B cell (primary cell): ENCODE results near the gene TOX2. TPM values are rescaled to one million over a fixed set of nuclear protein-coding genes. Genes with fewer than 3 reads are reported as not detected.

Experiments used
- ATAC-seq: fragments of 200-7000 bp; cut with Tn5 transposase; one replicate; pipeline ENCODE4 v1.10.0; 2021; ENCODE audit warnings: low read depth, mild to moderate bottlenecking, moderate number of reproducible peaks, moderate library complexity
- CTCF ChIA-PET: fragments of 350-600 bp; sonication (Branson Sonifier 250); formaldehyde crosslinking; loops from one replicate; lab custom pipeline; 2021; ENCODE audit warnings: antibody characterized with exemption, inconsistent platforms; lab: Charles Lee
- POLR2A ChIA-PET: fragments of 350-600 bp; sonication (Branson Sonifier 250); formaldehyde crosslinking; loops from one replicate; lab custom pipeline; 2021; ENCODE audit warnings: antibody characterized with exemption; lab: Charles Lee
- DNase-seq: peaks from one replicate; pipeline ENCODE4 v3.0.0; 2013
- H2AFZ ChIP-seq: 2 replicates; pipeline ENCODE4 v1.6.1; 2012; ENCODE audit warnings: mild to moderate bottlenecking, low read depth, low read length; ENCODE audit not compliant: insufficient read depth, poor library complexity, severe bottlenecking
- H3K27ac ChIP-seq, 2 donors: 1 replicate in 1 of 2; 2 replicates in 1 of 2; pipeline ENCODE4 v1.5.1; 2012 to 2013; ENCODE audit warnings: low read length in 2 of 2, mild to moderate bottlenecking in 2 of 2, moderate library complexity in 1 of 2
- H3K27me3 ChIP-seq, 4 experiments: fragments of 200-600 bp in 1 of 4; sonication (generic) in 1 of 4; replicated peaks in 1 of 4; 1 replicate in 2 of 4; 2 replicates in 2 of 4; pipeline versions ENCODE4 v1.6.1 to v1.7.0; 2013 to 2016; ENCODE audit warnings: low read length in 3 of 4, mild to moderate bottlenecking in 2 of 4, mixed read lengths in 1 of 4, moderate library complexity in 1 of 4; ENCODE audit not compliant: insufficient read depth in 4 of 4, control insufficient read depth in 3 of 4; ENCODE audit errors: control extremely low read depth in 1 of 4
- H3K36me3 ChIP-seq, 2 experiments: replicated peaks in 1 of 2; 1 replicate in 1 of 2; 2 replicates in 1 of 2; pipeline versions ENCODE4 v1.6.1 to v1.7.1; 2013; ENCODE audit warnings: low read length in 1 of 2; ENCODE audit not compliant: insufficient read depth in 2 of 2, control insufficient read depth in 1 of 2; ENCODE audit errors: control extremely low read depth in 1 of 2, extremely low read depth in 1 of 2
- H3K4me1 ChIP-seq, 2 donors: fragments of 200-600 bp in 1 of 2; sonication (generic) in 1 of 2; 1 replicate in 1 of 2; 2 replicates in 1 of 2; pipeline versions ENCODE4 v1.5.1 to v1.6.1; 2013 to 2017; ENCODE audit warnings: low read length in 2 of 2; ENCODE audit not compliant: control insufficient read depth in 2 of 2, insufficient read depth in 2 of 2
- H3K4me2 ChIP-seq: replicated peaks from 2 replicates; pipeline ENCODE3; 2012; ENCODE audit warnings: mild to moderate bottlenecking, low read depth, low read length; ENCODE audit not compliant: poor library complexity, severe bottlenecking
- H3K4me3 ChIP-seq, 5 experiments: fragments of 200-600 bp in 1 of 5; sonication (generic) in 1 of 5; 1 replicate in 3 of 5; 2 replicates in 2 of 5; pipeline versions ENCODE4 v1.5.1 to v1.7.0; 2011 to 2016; ENCODE audit warnings: low read length in 4 of 5, mild to moderate bottlenecking in 4 of 5, low read depth in 2 of 5, control low read depth in 1 of 5, moderate library complexity in 1 of 5; ENCODE audit not compliant: insufficient read depth in 1 of 5; ENCODE audit errors: control extremely low read depth in 1 of 5, extremely low read depth in 1 of 5
- H3K79me2 ChIP-seq: fragments of 200-600 bp; sonication (generic); one replicate; pipeline ENCODE4 v1.6.0; 2016; ENCODE audit warnings: low read length; ENCODE audit not compliant: control insufficient read depth, insufficient read depth
- H3K9ac ChIP-seq: fragments of 200-600 bp; sonication (generic); 2 replicates; pipeline ENCODE4 v1.6.1; 2017; ENCODE audit warnings: mild to moderate bottlenecking, low read length, moderate library complexity
- H3K9me3 ChIP-seq, 3 donors: one replicate each; pipeline versions ENCODE4 v1.6.1 to v1.7.1; 2013; ENCODE audit warnings: low read length in 2 of 3; ENCODE audit not compliant: control insufficient read depth in 2 of 3, insufficient read depth in 1 of 3; ENCODE audit errors: control extremely low read depth in 1 of 3
- H4K20me1 ChIP-seq: 2 replicates; pipeline ENCODE4 v1.6.0; 2012; ENCODE audit warnings: mild to moderate bottlenecking, low read length; ENCODE audit not compliant: insufficient read depth, control insufficient read depth, poor library complexity, severe bottlenecking
- H3K27ac Mint-ChIP-seq: one replicate; pipeline ENCODE4 v1.8.0; 2021; ENCODE audit warnings: mixed read lengths
- H3K27me3 Mint-ChIP-seq: one replicate; pipeline ENCODE4 v1.8.0; 2021; ENCODE audit warnings: mixed read lengths
- H3K4me1 Mint-ChIP-seq: one replicate; pipeline ENCODE4 v1.8.0; 2021; ENCODE audit warnings: mixed read lengths
- H3K4me3 Mint-ChIP-seq: one replicate; pipeline ENCODE4 v1.8.0; 2021; ENCODE audit warnings: mixed read lengths
- H3K9me3 Mint-ChIP-seq: one replicate; pipeline ENCODE4 v1.8.0; 2022; ENCODE audit warnings: mixed read lengths; ENCODE audit not compliant: insufficient read depth
- EZH2 ChIP-seq: IDR thresholded peaks from 2 replicates; pipeline ENCODE4 v1.6.1; 2012; ENCODE audit warnings: borderline replicate concordance, low read depth, mild to moderate bottlenecking, moderate library complexity, low read length; ENCODE audit not compliant: insufficient read depth, poor library complexity, severe bottlenecking
- WGBS: methylation state at CpG from one replicate; pipeline ENCODE4 v1.1.5; 2013; ENCODE audit warnings: missing lambda C conversion rate; ENCODE audit not compliant: insufficient coverage; 5-methylcytosine and 5-hydroxymethylcytosine counted together
- intact Hi-C: fragments of 100-400 bp; cut with micrococcal nuclease; formaldehyde crosslinking; loops from one replicate; pipeline ENCODE4 v1.10.0; 2022
- polyA plus RNA-seq: library from polyadenylated mRNA; depleted of rRNA; stranded (reverse); fragments of >200 nt; gene quantifications from 2 replicates; pipeline ENCODE4 v1.2.3, GENCODE V29; 2012
- total RNA-seq, 2 donors: library from RNA; stranded (reverse); fragments of 120-200 nt in 1 of 2; gene quantifications; 1 replicate in 1 of 2; 2 replicates in 1 of 2; pipeline versions ENCODE4 v1.2.3 to v1.2.4, GENCODE V29; 2013 to 2022
- TF ChIP-seq, protein P1 (sequence below): fragments of 200-600 bp; IDR thresholded peaks from one replicate; pipeline ENCODE4 v1.8.0; 2022; ENCODE audit warnings: antibody characterized with exemption, mild to moderate bottlenecking

TOX2 gene
- total and polyA plus RNA-seq, 2 donors (not counting 1 experiment from before 2014, with no cell fraction given) = 1.2 to 4.1 TPM

DNA sequence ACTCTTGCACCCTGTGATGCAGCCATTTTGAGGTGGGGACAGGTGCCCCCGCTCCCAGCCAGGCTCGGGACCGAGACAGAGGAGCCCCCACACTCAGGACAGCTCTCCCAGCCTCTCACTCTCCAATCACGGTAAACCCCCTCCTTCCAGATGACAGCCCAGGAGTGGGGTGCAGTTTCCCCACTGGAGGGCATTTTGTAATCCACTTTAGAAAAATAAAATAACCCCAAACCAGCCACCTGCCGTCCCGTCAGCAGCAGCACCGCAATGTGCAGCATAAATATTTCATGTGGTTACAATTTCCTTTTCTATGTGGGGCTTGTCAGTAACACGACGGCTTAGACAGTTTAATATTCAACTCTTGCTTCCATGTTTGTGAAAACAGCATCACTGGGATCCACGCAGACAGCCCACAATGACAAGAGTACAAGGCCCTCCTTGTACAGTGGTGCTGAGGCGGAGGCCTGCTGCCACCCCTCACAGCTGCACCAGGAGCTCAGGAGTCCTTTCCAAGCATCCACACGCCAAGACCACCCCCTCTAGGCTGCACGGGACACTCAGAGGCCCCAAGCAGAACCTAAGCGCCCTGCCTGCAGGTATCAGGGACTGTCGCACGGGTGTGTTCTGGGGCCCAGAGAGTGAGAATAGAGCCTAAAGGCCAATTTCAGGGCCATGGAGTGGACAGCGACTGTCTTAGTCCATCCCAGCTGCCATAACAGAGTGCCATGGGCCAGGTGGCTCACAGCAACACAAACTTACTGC, 155.7 kb downstream of the TOX2 start:
- WGBS = 51% methylated on average over 13 of the region's 17 CpGs
- Histone ChIP-seq H3K4me1 (peaks cover 24 to 49% of the 10 kb centered on the region in 2 donors), H3K27me3 (peaks cover 0 to 2% (median 0%) of the 10 kb centered on the region in 4 experiments), H3K9me3 (peaks cover 0 to 4% (median 0%) of the 10 kb centered on the region in 3 donors), H3K9ac (peak overlapping the region; percentile 46), H3K4me2 (peak overlapping the region; percentile 76), H3K79me2 (no peaks in the 10 kb centered on the region), H3K36me3 (no peaks in the 10 kb centered on the region), H2AFZ (peak overlapping the region; percentile 62), H4K20me1 (no peaks in the 10 kb centered on the region), H3K4me3 (no peak overlapping the region), H3K27ac (peak overlapping the region; percentile 38 to 64)
- POLR2A ChIA-PET = interaction anchor here (1.2 kb wide), 1 partner anchor 14 kb away, joined by 4 read pairs; no protein-coding TSS in a partner anchor
- Mint-ChIP-seq H3K4me3 (peak overlapping the region; percentile 79), H3K27ac (peak overlapping the region; percentile 90), H3K4me1 (peaks cover 48% of the 10 kb centered on the region), H3K27me3 (no peaks in the 10 kb centered on the region), H3K9me3 (no peaks in the 10 kb centered on the region)
- intact Hi-C loops = no loop called here
- TF ChIP-seq, protein P1, sequence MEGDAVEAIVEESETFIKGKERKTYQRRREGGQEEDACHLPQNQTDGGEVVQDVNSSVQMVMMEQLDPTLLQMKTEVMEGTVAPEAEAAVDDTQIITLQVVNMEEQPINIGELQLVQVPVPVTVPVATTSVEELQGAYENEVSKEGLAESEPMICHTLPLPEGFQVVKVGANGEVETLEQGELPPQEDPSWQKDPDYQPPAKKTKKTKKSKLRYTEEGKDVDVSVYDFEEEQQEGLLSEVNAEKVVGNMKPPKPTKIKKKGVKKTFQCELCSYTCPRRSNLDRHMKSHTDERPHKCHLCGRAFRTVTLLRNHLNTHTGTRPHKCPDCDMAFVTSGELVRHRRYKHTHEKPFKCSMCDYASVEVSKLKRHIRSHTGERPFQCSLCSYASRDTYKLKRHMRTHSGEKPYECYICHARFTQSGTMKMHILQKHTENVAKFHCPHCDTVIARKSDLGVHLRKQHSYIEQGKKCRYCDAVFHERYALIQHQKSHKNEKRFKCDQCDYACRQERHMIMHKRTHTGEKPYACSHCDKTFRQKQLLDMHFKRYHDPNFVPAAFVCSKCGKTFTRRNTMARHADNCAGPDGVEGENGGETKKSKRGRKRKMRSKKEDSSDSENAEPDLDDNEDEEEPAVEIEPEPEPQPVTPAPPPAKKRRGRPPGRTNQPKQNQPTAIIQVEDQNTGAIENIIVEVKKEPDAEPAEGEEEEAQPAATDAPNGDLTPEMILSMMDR = no peak
- no peak for TF ChIP-seq EZH2
- ATAC-seq (peak; percentile 6), DNase-seq (no peak)
- CTCF ChIA-PET = interaction anchor here (1.2 kb wide), 1 partner anchor 10 kb away, joined by 6 read pairs; no protein-coding TSS in a partner anchor

DNA sequence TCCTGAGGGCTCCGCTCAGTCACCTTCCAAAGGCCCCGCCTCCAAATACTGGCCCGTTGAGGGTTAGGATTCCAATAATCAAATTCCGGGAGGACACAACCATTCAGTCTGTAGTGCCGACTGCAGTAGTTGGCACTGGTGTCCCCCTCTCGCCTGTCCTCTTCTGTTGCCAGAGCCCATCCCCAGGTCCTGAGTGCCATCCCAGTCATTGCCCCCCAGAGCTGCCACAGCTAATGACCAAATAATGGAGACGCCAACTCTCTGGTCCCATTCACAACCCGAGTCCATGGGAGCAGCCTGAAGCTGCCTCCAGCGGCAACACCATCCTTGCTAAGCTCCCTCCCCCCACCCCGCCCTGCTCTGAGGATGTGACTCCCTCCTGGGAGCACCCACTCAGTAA, 156.4 kb downstream of the TOX2 start:
- Mint-ChIP-seq H3K4me3 (peak overlapping the region; percentile 32), H3K27ac (no peak overlapping the region), H3K9me3 (no peaks in the 10 kb centered on the region), H3K27me3 (no peaks in the 10 kb centered on the region), H3K4me1 (peaks cover 48% of the 10 kb centered on the region)
- no peaks in the 10 kb centered on the region for H4K20me1 ChIP-seq
- no peaks in the 10 kb centered on the region for H3K79me2 ChIP-seq
- no peak overlapping the region for H3K27ac ChIP-seq
- DNase-seq = no peak
- H2AFZ ChIP-seq = no peak overlapping the region
- peaks cover 0 to 4% (median 0%) of the 10 kb centered on the region in 3 donors for H3K9me3 ChIP-seq
- no peak overlapping the region for H3K9ac ChIP-seq
- no peak overlapping the region for H3K4me2 ChIP-seq
- POLR2A ChIA-PET = no interaction called here
- ATAC-seq = no peak
- peaks cover 0 to 2% (median 0%) of the 10 kb centered on the region in 4 experiments for H3K27me3 ChIP-seq
- H3K36me3 ChIP-seq = no peaks in the 10 kb centered on the region
- intact Hi-C loops = no loop called here
- CTCF ChIA-PET = interaction anchor here (1.2 kb wide), 1 partner anchor 9 kb away, joined by 6 read pairs; no protein-coding TSS in a partner anchor
- WGBS = 88% methylated on average over 8 of the region's 10 CpGs
- H3K4me1 ChIP-seq = peaks cover 24 to 49% of the 10 kb centered on the region in 2 donors
- no peak for TF ChIP-seq EZH2
- TF ChIP-seq, protein P1 = no peak
- no peak overlapping the region for H3K4me3 ChIP-seq
